ENCODE measurements around the gene BCKDK.

DNA sequence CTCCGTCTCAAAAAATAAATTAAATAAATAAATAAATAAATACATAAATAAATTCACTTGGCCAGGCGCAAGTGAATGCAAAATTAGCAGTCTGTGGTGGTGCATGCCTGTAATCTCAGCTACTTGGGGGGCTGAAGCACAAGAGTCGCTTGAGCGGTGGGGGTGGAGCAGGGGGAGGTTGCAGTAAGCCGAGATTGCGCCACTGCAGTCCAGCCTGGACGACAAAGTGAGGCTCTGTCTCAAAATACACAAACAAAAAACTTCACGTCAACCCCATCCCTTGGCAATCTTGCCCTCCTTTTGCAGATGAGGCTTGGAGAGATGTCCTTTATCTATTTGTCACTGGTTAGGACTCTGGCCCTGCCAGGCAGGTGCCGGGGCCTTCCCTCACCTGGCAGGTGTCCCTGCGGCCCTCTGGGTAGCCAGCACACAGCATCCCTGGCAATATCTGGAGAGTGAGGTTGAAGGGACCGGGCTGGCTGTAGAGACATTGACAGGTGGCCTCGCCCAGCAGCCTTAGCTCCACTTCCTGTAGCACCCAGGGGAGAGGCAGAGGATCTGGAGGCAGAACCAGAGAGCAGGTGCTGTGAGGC, 37.3 kb downstream of the BCKDK start:
- no peak for TF ChIP-seq ATF3 (IDR thresholded peaks at IDR 0.05; ENCODE audit: insufficient read depth, low read depth, low read length)
- TF ChIP-seq, protein P1, sequence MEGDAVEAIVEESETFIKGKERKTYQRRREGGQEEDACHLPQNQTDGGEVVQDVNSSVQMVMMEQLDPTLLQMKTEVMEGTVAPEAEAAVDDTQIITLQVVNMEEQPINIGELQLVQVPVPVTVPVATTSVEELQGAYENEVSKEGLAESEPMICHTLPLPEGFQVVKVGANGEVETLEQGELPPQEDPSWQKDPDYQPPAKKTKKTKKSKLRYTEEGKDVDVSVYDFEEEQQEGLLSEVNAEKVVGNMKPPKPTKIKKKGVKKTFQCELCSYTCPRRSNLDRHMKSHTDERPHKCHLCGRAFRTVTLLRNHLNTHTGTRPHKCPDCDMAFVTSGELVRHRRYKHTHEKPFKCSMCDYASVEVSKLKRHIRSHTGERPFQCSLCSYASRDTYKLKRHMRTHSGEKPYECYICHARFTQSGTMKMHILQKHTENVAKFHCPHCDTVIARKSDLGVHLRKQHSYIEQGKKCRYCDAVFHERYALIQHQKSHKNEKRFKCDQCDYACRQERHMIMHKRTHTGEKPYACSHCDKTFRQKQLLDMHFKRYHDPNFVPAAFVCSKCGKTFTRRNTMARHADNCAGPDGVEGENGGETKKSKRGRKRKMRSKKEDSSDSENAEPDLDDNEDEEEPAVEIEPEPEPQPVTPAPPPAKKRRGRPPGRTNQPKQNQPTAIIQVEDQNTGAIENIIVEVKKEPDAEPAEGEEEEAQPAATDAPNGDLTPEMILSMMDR (IDR thresholded peaks at IDR 0.05; ENCODE audit: control extremely low read depth in 1 of 3, insufficient read depth in 1 of 3, low read depth in 1 of 3, low read length in 3 of 3): no peak
- TF ChIP-seq EZH2 (IDR thresholded peaks at IDR 0.05; ENCODE audit: low read depth, low read length, severe bottlenecking): no peak
- no peak for TF ChIP-seq SIN3A (conservative IDR thresholded peaks at IDR 0.05 in 1 of 2, IDR thresholded peaks at IDR 0.05 in 1 of 2; ENCODE audit: low read depth in 1 of 2, low read length in 2 of 2)
- no peak for TF ChIP-seq RFX5 (IDR thresholded peaks at IDR 0.05; ENCODE audit: borderline replicate concordance, low read depth, low read length)
- TF ChIP-seq CEBPB (IDR thresholded peaks at IDR 0.05; ENCODE audit: low read depth, low read length): no peak
- TF ChIP-seq HDAC2 (IDR thresholded peaks at IDR 0.05; ENCODE audit: borderline replicate concordance in 1 of 2, low read depth in 2 of 2, low read length in 2 of 2): no peak
